ENCODE measurements around the gene GMEB2.
"Not testable (repeated sequence)": the region's sequence is repeated elsewhere in the genome, so short reads cannot be mapped to it uniquely, and the experiment has no call there.

GMEB2 gene

DNA sequence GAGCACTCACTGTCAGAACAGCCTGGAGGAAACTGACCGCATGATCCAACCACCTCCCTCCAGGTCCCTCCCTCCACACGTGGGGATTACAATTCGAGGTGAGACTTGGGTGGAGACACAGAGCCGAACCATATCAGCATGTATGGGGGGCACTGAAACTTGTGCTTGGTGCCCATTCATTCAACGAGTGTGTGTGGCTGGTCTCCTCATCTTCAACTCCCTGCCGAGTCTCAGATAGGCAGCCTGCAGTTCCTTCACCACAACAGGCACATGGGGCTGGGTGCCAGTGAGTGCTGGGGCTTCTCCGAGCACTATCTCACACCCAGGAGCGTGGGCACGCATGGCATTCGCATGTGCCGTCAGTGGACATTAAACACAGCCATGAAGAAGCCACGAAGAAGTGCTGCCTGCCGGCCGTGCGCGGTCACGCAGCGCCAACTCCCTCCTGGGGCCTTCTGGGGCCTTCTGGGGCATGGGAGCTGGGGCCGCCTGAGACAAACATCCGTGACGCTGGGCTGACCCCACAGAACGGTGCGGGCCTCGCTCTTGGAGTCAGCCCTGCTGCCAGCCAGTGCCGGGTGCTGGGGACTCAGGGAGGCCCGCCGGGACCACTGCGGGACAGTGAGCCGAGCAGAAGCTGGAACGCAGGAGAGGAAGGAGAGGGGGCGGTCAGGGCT, 30.5 kb upstream of the GMEB2 start:
- no peak for DNase-seq (ENCODE audit: low read depth)

- DNase-seq (ENCODE audit: low read depth): no peak
Observed at GRCh38 chr20:63656451-63656850, 29.6 kb upstream of the GMEB2 start.

- DNase-seq (ENCODE audit: low read depth): no peak
Observed at GRCh38 chr20:63655249-63655648, 28.3 kb upstream of the GMEB2 start.

GRCh38 chr20:63653974-63654668, 27.2 kb upstream of the GMEB2 start:
- DNase-seq (ENCODE audit: low read depth): no peak

DNA sequence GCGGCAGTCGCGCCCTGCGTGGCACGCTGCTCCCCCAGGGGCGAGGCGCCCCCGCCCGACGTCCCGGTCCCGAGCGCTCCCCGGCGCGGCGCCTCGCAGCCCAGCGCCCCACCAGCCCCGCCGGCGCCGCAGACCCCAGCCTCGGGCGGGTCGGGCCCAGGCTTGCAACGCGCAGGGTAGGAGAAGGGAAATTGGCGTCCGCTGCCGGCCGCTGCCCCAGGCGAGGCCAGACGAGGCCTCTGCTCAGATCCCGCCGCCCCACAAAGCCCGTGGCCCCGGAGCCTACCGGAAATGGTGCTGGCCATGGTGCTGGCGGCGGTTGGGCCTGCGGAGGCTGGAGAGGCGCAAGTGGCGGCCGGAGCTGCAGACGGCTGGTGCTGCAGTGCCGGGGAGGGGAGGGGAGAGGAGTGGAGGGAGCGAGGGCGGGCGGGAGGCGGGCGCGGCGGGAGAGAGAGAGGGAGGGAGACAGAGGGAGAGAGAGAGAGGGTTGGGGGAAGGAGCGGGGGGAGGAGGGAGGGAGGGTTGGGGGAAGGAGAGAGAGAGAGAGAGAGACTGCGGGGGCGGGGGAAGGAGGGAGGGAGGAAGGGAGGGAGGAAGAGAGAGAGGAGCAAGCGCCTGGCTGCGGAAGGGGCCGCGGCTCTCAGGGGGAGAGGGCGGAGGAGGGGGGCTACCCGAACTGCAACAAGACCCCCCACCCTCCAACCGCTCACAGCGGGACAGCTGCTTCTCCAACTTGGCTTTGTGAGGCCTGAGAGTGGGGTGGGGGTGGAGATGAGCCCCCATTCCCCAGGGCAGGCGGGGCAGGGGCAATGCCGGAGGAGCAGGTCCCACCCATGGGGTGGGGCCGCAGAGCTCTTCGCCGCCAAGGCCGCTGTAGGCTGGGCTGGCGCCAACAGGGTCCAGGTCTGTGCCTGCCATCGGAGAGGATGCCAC, 26.4 kb upstream of the GMEB2 start, which contains the start of gene STMN3:
TSS of gene STMN3 (minus strand) at position 384 of the 933 bp plus-strand sequence. CDS start at position 305, 79 bp downstream.
- DNase-seq (ENCODE audit: low read depth): peak; percentile 94

- DNase-seq (ENCODE audit: low read depth): no peak
Observed at GRCh38 chr20:63652192-63652980, 25.5 kb upstream of the GMEB2 start.

GRCh38 chr20:63651942-63652191, 25.0 kb upstream of the GMEB2 start:
- no peak for DNase-seq (ENCODE audit: low read depth)

DNA sequence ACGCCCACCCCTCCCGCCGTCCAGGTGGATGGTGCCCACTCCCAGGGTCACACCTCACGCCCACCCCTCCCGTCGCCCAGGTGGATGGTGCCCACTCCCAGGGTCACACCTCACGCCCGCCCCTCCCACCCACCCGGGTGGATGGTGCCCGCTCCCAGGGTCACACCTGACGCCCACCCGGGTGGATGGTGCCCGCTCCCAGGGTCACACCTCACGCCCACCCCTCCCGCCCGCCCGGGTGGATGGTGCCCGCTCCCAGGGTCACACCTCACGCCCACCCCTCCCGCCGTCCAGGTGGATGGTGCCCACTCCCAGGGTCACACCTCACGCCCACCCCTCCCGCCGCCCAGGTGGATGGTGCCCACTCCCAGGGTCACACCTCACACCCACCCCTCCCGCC, 23.6 kb upstream of the GMEB2 start:
- DNase-seq (ENCODE audit: low read depth): not testable (repeated sequence)

DNA sequence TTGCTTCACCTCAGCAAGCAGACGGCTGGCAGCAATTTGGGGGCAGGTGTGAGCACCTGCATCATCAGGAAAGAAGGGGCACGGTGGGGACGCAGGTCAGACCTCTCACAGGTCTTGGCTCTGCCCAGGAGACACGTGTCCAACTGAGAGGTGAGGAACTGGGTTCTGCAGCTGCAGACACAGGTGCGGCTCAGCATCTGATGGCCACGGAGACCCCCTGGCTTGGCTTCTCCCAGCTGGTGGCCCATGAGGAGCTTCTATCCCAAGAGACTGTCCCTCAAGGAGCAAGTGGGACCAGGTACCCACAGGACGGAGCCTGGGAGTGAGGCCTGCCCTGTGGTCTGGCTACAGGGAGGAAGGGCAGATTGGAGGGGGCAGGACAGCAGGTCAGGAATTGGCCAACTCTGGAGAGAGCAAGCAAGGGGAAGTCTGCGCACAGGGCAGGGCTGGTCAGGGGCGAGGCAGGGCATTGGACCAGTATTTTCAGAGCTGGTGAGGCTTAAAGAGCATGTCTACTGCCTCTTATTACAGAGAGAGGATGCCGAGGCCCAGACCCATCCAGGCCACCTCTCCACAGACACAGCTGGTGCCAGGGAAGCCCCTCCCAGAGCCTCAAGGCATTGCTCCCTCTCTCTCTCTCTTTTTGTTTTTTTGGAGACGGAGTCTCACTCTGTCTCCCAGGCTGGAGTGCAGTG, 22.1 kb upstream of the GMEB2 start:
- DNase-seq (ENCODE audit: low read depth): no peak

DNA sequence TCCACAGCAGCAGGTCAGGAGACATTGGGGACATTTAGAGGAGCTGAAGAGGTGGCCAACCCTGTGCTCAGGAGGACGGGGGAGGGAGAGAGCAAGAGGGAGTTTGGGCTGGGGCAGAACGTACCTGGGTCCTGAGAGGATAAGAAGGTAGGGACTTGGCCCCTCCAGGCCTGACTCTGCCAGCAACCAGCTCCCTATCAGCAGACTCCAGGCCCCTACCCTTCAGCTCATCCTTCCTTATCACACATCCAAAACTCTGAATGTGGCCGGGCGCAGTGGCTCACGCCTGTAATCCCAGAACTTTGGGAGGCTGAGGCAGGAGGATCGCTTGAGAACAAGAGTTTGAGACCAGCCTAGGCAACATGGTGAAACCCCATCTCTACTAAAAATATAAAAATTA, 21.3 kb upstream of the GMEB2 start:
- DNase-seq (ENCODE audit: low read depth): no peak

DNA sequence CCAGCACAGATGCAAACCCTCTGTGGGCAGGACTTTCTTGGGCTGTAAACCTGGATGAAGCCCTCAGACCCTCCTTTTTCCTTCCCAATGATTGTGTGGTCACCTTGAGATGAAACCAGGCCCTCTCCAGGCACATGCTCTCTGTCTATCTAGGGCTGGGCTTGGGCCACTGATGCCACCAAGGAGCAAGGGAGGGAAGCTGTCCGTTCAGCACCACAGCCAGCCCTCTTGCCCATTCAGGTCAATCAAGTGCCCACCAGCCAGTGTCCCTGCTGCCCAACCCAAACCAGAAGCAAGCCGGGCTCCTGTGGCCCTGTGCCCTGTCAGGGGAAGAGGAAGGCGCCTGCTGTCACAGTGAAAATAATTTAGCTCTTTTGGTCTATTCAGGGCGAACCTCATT, 18.3 kb upstream of the GMEB2 start:
- DNase-seq (ENCODE audit: low read depth): no peak

DNA sequence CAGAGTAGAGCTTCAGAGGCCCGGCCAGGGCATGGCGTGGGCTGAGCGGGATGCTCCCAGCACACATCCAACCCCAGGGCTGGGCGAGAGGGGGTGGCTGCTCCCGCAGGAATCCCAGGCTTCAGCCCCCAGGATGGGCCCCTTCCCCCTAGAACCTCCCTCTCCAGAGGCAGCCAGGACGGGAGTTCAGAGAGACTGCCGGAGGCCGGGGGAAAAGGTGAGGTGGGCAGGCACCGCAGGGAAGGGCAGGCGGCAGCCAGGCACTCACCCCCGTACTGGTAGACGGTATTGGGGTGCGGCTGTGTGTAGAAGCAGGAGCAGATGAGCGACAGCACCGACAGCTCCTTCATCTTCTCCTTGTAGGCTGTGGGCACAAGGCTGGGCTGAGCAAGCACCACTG, 17.0 kb upstream of the GMEB2 start:
- no peak for DNase-seq (ENCODE audit: low read depth)

- no peak for DNase-seq (ENCODE audit: low read depth)
Observed at GRCh38 chr20:63643499-63643898, 16.6 kb upstream of the GMEB2 start.

GRCh38 chr20:63642527-63643247, 15.8 kb upstream of the GMEB2 start:
- DNase-seq (ENCODE audit: low read depth): no peak

- DNase-seq (ENCODE audit: low read depth): peak; percentile 68
Observed at GRCh38 chr20:63641792-63642523, 15.1 kb upstream of the GMEB2 start.

DNA sequence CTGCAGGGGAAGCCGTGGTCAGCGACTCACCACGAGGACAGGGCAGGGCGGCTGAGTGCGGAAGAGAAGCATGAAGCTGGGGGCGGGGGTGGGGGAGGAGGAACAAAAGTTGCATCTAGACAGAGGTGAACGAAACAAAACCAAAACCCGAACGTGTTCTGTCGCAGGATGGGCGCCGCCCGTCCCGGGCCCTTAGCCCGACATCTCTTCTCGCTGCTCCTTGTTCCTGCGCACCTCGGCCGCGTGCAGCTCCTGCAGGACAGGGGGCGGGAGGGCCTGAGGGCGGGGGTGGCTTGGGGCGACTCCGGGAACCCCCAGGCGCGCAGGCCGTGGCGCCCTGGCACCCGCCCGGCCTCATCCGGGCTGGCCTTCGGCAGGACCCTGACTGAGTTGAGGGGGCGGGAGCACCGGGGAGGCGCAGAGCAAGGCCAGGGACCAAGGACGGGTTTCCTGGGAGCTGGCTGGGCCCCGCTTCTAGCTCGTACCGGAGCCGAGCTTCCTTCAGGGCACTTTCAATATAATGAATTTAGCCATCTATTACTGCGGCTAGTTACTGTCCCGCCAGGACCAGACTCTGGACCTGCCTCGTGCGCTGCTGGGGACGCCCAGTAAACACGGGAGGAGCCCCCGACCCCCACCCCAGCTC, 14.4 kb upstream of the GMEB2 start:
- DNase-seq (ENCODE audit: low read depth): no peak

DNA sequence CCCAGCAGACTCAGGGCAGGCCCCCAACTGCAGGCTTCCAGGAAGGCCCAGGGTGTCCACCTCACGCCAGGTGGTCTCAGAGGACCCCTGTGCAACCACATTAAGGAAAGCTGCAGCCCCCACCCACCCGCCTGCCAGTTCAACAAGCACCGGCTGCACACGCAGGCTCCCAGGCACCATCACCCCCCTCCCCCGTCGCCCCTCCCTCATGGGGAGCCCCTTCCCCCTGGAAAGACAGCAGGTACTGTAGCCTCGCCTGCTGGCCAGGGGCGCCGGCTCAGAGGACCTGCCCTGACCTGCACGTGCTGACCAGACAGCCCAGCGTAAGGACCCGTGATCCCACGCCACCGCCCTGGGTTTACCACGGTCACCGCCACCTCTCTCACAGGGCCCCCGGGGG, 13.8 kb upstream of the GMEB2 start:
- not testable (repeated sequence) for DNase-seq (ENCODE audit: low read depth)

- no peak for DNase-seq (ENCODE audit: low read depth)
Observed at GRCh38 chr20:63640086-63640485, 13.2 kb upstream of the GMEB2 start.

GRCh38 chr20:63639093-63639975, 12.4 kb upstream of the GMEB2 start:
- no peak for DNase-seq (ENCODE audit: low read depth)
